SU-DHL-6 (cell line): Measurements from ENCODE around the gene SLC39A11.

Experiments
- H2AFZ ChIP-seq: fragments of 200-600 bp; sonication (generic); 2 replicates; pipeline ENCODE4 v1.6.1; 2014; ENCODE audit warnings: low read depth, mild to moderate bottlenecking, moderate library complexity, mixed read lengths, antibody characterized with exemption, low read length; ENCODE audit not compliant: severe bottlenecking
- H3F3A ChIP-seq: fragments of 200-600 bp; shearing (Covaris generic); 2 replicates; pipeline ENCODE4 v1.6.0; 2016; ENCODE audit warnings: antibody characterized with exemption, mild to moderate bottlenecking; ENCODE audit not compliant: insufficient read depth
- H3K27ac ChIP-seq: fragments of 200-600 bp; sonication (generic); 2 replicates; pipeline ENCODE4 v1.5.1; 2016; ENCODE audit warnings: low read depth, mild to moderate bottlenecking, low read length, moderate library complexity, mixed read lengths
- H3K27me3 ChIP-seq: fragments of 200-600 bp; sonication (generic), shearing (Covaris generic); 2 replicates; pipeline ENCODE4 v1.6.0; 2014; ENCODE audit warnings: mild to moderate bottlenecking, low read length
- H3K36me3 ChIP-seq: fragments of 200-600 bp; sonication (generic); 2 replicates; pipeline ENCODE4 v1.6.1; 2014; ENCODE audit warnings: mild to moderate bottlenecking, low read length, mixed read lengths
- H3K4me2 ChIP-seq: fragments of 300-600, 200-600 bp; shearing (Covaris generic), sonication (generic); 2 replicates; pipeline ENCODE4 v1.6.0; 2014; ENCODE audit warnings: low read length, low read depth, mild to moderate bottlenecking; ENCODE audit not compliant: poor library complexity, severe bottlenecking
- H3K4me3 ChIP-seq: fragments of 200-600 bp; sonication (generic); 2 replicates; pipeline ENCODE4 v1.5.1; 2014; ENCODE audit warnings: antibody characterized with exemption, low read length, mild to moderate bottlenecking, mixed read lengths; ENCODE audit not compliant: insufficient read depth, poor library complexity, severe bottlenecking
- H3K79me2 ChIP-seq: fragments of 200-600 bp; sonication (generic); 2 replicates; pipeline ENCODE4 v1.6.1; 2014; ENCODE audit warnings: mild to moderate bottlenecking, low read length, moderate library complexity; ENCODE audit not compliant: insufficient read depth
- H3K9ac ChIP-seq: fragments of 200-600 bp; sonication (generic); 2 replicates; pipeline ENCODE4 v1.7.0; 2014; ENCODE audit warnings: mild to moderate bottlenecking, low read length
- H3K9me2 ChIP-seq: fragments of 200-600 bp; sonication (generic); replicated peaks from 2 replicates; pipeline ENCODE4 v1.6.1; 2014; ENCODE audit warnings: low read length; ENCODE audit not compliant: insufficient read depth
- H3K9me3 ChIP-seq: fragments of 200-600 bp; sonication (generic); 2 replicates; pipeline ENCODE4 v1.6.1; 2014; ENCODE audit warnings: low read length, mixed read lengths; ENCODE audit not compliant: insufficient read depth
- H4K20me1 ChIP-seq: fragments of 200-600 bp; sonication (generic); 2 replicates; pipeline ENCODE4 v1.6.1; 2014; ENCODE audit warnings: low read depth, mild to moderate bottlenecking, antibody characterized with exemption, low read length, moderate library complexity, mixed read lengths
- CTCF ChIP-seq: fragments of 200-600 bp; sonication (generic); IDR thresholded peaks from one replicate; pipeline ENCODE4 v1.5.1; 2017; ENCODE audit warnings: antibody characterized with exemption, mild to moderate bottlenecking, low read length, moderate library complexity; ENCODE audit not compliant: insufficient read depth, poor library complexity, severe bottlenecking
- EZH2phosphoT487 ChIP-seq: fragments of 200-600 bp; sonication (generic), shearing (Covaris generic); conservative IDR thresholded peaks from 2 replicates; pipeline ENCODE4 v1.6.1; 2018; ENCODE audit warnings: mild to moderate bottlenecking, antibody characterized with exemption, low read length, moderate library complexity, mixed read lengths

SLC39A11 gene

GRCh38 chr17:72837335-72837734, 255.2 kb downstream of the SLC39A11 start:
- Histone ChIP-seq H3K4me2 (no peak overlapping the region), H3K79me2 (no peaks in the 10 kb centered on the region), H3K36me3 (no peaks in the 10 kb centered on the region), H3K9ac (no peak overlapping the region), H4K20me1 (no peaks in the 10 kb centered on the region), H3K9me2 (no peaks in the 10 kb centered on the region), H2AFZ (no peak overlapping the region), H3K9me3 (no peaks in the 10 kb centered on the region), H3K27me3 (no peaks in the 10 kb centered on the region), H3K27ac (no peak overlapping the region), H3F3A (no peaks in the 10 kb centered on the region), H3K4me3 (no peak overlapping the region)
- no peak for TF ChIP-seq CTCF
- TF ChIP-seq EZH2phosphoT487, result no peak

GRCh38 chr17:72833128-72833765, 259.2 kb downstream of the SLC39A11 start:
- no peaks in the 10 kb centered on the region for H3K79me2 ChIP-seq
- no peak overlapping the region for H3K4me2 ChIP-seq
- no peak overlapping the region for H3K9ac ChIP-seq
- no peak overlapping the region for H3K27ac ChIP-seq
- no peaks in the 10 kb centered on the region for H3F3A ChIP-seq
- no peak overlapping the region for H3K4me3 ChIP-seq
- H3K36me3 ChIP-seq, result no peaks in the 10 kb centered on the region
- H3K9me2 ChIP-seq, result no peaks in the 10 kb centered on the region
- no peaks in the 10 kb centered on the region for H3K9me3 ChIP-seq
- H3K27me3 ChIP-seq, result no peaks in the 10 kb centered on the region
- H2AFZ ChIP-seq, result no peak overlapping the region
- TF ChIP-seq CTCF, result no peak
- TF ChIP-seq EZH2phosphoT487, result no peak
- no peaks in the 10 kb centered on the region for H4K20me1 ChIP-seq

- H3K27ac ChIP-seq, result no peak overlapping the region
- H3K4me3 ChIP-seq, result no peak overlapping the region
- no peaks in the 10 kb centered on the region for H4K20me1 ChIP-seq
- H3K79me2 ChIP-seq, result no peaks in the 10 kb centered on the region
- peaks cover 4% of the 10 kb centered on the region; the same call in 1 of the 2 replicates for H3K9me3 ChIP-seq
- H3K4me2 ChIP-seq, result no peak overlapping the region
- no peak for TF ChIP-seq EZH2phosphoT487
- no peak for TF ChIP-seq CTCF
- H3F3A ChIP-seq, result no peaks in the 10 kb centered on the region
- H3K27me3 ChIP-seq, result no peaks in the 10 kb centered on the region
- H3K36me3 ChIP-seq, result no peaks in the 10 kb centered on the region
- no peak overlapping the region for H2AFZ ChIP-seq
- no peaks in the 10 kb centered on the region for H3K9me2 ChIP-seq
- no peak overlapping the region for H3K9ac ChIP-seq
Measured at GRCh38 chr17:72832306-72832705, 260.2 kb downstream of the SLC39A11 start.
